ENCODE data around the gene MIS12. TPM values are rescaled to one million over a fixed set of nuclear protein-coding genes. Genes with fewer than 3 reads are reported as not detected.

The MIS12 gene
- polyA plus RNA-seq, 1 experiment = 6.2 TPM

- DNase-seq (ENCODE audit: low read depth) = no peak
- TF ChIP-seq CTCF (IDR thresholded peaks at IDR 0.05; ENCODE audit: insufficient read depth, low read depth, low read length) = no peak
- Histone ChIP-seq H3K27me3 (ENCODE audit: control insufficient read depth, insufficient read depth, low read length) (no peaks in the 10 kb centered on the region), H3K36me3 (ENCODE audit: control insufficient read depth, insufficient read depth, low read length) (peaks cover 15% of the 10 kb centered on the region), H3K4me3 (ENCODE audit: low read depth, low read length) (no peak overlapping the region)
- ChIA-PET CTCF (no interaction called here), POLR2A (no interaction called here)
Measured at GRCh38 chr17:5533486-5534315, 47.3 kb downstream of the MIS12 start.

GRCh38 chr17:5535436-5535835, 49.1 kb downstream of the MIS12 start:
- Histone ChIP-seq H3K4me3 (ENCODE audit: low read depth, low read length) (no peak overlapping the region), H3K36me3 (ENCODE audit: control insufficient read depth, insufficient read depth, low read length) (peaks cover 16% of the 10 kb centered on the region), H3K27me3 (ENCODE audit: control insufficient read depth, insufficient read depth, low read length) (no peaks in the 10 kb centered on the region)
- ChIA-PET POLR2A (no interaction called here), CTCF (no interaction called here)
- no peak for DNase-seq (ENCODE audit: low read depth)
- TF ChIP-seq CTCF (IDR thresholded peaks at IDR 0.05; ENCODE audit: insufficient read depth, low read depth, low read length) = no peak

DNA sequence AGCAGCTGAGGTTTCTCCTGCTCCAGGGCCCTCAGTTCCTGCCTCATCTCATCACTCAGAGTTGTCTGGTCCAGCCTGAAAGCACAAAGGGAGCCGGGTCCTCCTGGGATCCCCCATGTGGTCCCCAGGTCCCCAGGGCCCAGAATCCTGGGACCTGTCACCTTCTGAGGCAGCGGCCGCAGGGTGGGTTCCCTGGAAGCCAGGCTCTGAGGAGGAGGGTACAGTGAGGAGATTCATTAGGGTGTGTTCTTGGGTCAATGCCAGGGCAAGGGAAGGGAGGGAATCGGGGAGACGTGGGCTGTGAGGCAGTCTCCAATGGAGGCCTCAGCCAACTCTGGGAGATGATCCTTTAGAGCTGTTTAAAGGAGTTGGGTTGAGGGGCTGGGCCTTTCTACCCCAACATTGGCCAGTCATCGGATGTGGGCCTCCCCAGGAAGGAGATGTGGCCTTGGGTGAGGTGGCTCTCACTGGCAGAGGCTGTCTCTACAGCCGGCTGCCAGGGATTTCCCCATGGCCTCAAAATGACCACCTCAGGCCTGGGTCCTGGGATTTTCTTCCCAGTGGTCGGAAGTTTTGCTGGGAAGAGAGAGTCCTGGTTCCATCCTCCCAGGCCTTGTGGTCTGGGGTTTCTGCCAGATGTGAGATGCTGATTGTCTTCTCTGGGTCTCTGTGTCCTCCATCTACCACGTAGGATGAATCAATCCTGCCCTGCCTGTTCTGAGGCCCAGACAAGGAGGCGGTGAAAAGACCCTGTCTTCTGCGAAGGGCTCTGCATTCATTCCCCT, 50.7 kb downstream of the MIS12 start:
- no peak for DNase-seq (ENCODE audit: low read depth)
- POLR2A ChIA-PET = no interaction called here
- Histone ChIP-seq H3K36me3 (ENCODE audit: control insufficient read depth, insufficient read depth, low read length) (peaks cover 17% of the 10 kb centered on the region), H3K27me3 (ENCODE audit: control insufficient read depth, insufficient read depth, low read length) (no peaks in the 10 kb centered on the region), H3K4me3 (ENCODE audit: low read depth, low read length) (no peak overlapping the region)
- TF ChIP-seq CTCF (IDR thresholded peaks at IDR 0.05; ENCODE audit: insufficient read depth, low read depth, low read length) = no peak
- CTCF ChIA-PET = interaction anchor here (0.6 to 1.1 kb wide), 2 partner anchors 9 to 53 kb away, joined by 3 to 4 read pairs; no protein-coding TSS in a partner anchor

GRCh38 chr17:5539286-5539685, 52.9 kb downstream of the MIS12 start:
- ChIA-PET CTCF (interaction anchor here (0.6 kb wide), 1 partner anchor 10 kb away, joined by 3 read pairs; no protein-coding TSS in a partner anchor), POLR2A (no interaction called here)
- DNase-seq (ENCODE audit: low read depth) = no peak
- Histone ChIP-seq H3K4me3 (ENCODE audit: low read depth, low read length) (no peak overlapping the region), H3K36me3 (ENCODE audit: control insufficient read depth, insufficient read depth, low read length) (peaks cover 12% of the 10 kb centered on the region), H3K27me3 (ENCODE audit: control insufficient read depth, insufficient read depth, low read length) (no peaks in the 10 kb centered on the region)
- no peak for TF ChIP-seq CTCF (IDR thresholded peaks at IDR 0.05; ENCODE audit: insufficient read depth, low read depth, low read length)

DNA sequence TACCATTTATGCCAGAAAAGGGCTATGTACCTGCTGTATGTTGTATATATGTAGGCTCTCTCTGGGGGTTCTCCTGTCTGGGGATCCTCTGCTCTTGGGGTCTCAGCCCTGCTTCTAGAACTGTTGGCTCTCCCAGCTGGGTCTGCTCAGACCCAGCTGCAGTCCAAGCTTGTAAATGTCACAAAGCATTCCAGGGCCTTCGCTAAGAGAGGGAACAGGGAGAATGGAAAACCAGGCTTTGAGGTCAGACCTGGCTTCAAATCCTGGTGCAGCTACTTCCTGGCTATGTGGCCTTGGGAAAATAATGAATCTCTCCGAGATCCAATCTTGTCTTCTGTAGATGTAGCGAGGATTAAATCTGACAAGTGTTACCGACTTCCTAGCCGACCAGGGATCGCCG, 54.0 kb downstream of the MIS12 start:
- ChIA-PET CTCF (interaction anchor here (1.6 kb wide), 1 partner anchor 12 kb away, joined by 3 read pairs; no protein-coding TSS in a partner anchor), POLR2A (no interaction called here)
- Histone ChIP-seq H3K27me3 (ENCODE audit: control insufficient read depth, insufficient read depth, low read length) (no peaks in the 10 kb centered on the region), H3K36me3 (ENCODE audit: control insufficient read depth, insufficient read depth, low read length) (peaks cover 11% of the 10 kb centered on the region), H3K4me3 (ENCODE audit: low read depth, low read length) (no peak overlapping the region)
- no peak for DNase-seq (ENCODE audit: low read depth)
- TF ChIP-seq CTCF (IDR thresholded peaks at IDR 0.05; ENCODE audit: insufficient read depth, low read depth, low read length) = no peak
